GM13977 (cell line): Measurements from ENCODE around the gene RUVBL1.
"Not testable (repeated sequence)": the region's sequence is repeated elsewhere in the genome, so short reads cannot be mapped to it uniquely, and the experiment has no call there.

Experiments
- DNase-seq: peaks from one replicate; pipeline ENCODE4 v3.0.0; 2012; ENCODE audit warnings: low spot score
- CTCF ChIP-seq: IDR thresholded peaks from 2 replicates; pipeline ENCODE4 v1.5.1; 2012; ENCODE audit warnings: mild to moderate bottlenecking, control low read depth; ENCODE audit not compliant: insufficient read depth; ENCODE audit errors: extremely low read depth, missing control alignments
- in situ Hi-C: fragments of 300-500 bp; cut with MboI; formaldehyde crosslinking; loops from one replicate; pipeline ENCODE4 v1.12.0; 2022; ENCODE audit warnings: low sequenced_read_pairs, low pct_unique_long_range_greater_than_20kb, mixed read lengths, inconsistent platforms; ENCODE audit not compliant: unreplicated experiment

Gene RUVBL1

GRCh38 chr3:128166971-128167453 is 43.4 kb upstream of the RUVBL1 start:
- in situ Hi-C loops = no loop called here
- no peak for DNase-seq
- no peak for TF ChIP-seq CTCF

- in situ Hi-C loops = no loop called here
- no peak for TF ChIP-seq CTCF
- no peak for DNase-seq
Observed at GRCh38 chr3:128163432-128163831, 39.8 kb upstream of the RUVBL1 start.

- TF ChIP-seq CTCF = no peak
- DNase-seq = no peak
- in situ Hi-C loops = no loop called here
Observed at GRCh38 chr3:128160661-128161060, 37.0 kb upstream of the RUVBL1 start.

- in situ Hi-C loops = no loop called here
- DNase-seq = no peak
- no peak for TF ChIP-seq CTCF
Observed at GRCh38 chr3:128155616-128156360, 32.2 kb upstream of the RUVBL1 start.

- in situ Hi-C loops = not testable (repeated sequence)
Observed at GRCh38 chr3:128154354-128154753, 30.7 kb upstream of the RUVBL1 start.

GRCh38 chr3:128153156-128154041 is 29.8 kb upstream of the RUVBL1 start, which contains the start of gene EEFSEC:
EEFSEC (plus strand) TSS chr3:128153481; CDS start chr3:128153508, 27 bp downstream.
- TF ChIP-seq CTCF = no peak
- in situ Hi-C loops = no loop called here
- peak; percentile 88 for DNase-seq

More at GRCh38 chr3:128154354-128154753, 30.7 kb upstream of the RUVBL1 start:
- not testable (repeated sequence) for DNase-seq
